NCI-H2227 (cell line): ENCODE measurements around the gene MTNR1B.

Experiments
- DNase-seq: peaks from one replicate; lab custom pipeline; 2025; ENCODE audit not compliant: unreplicated experiment; lab: John Stamatoyannopoulos, UW

The MTNR1B gene

DNA sequence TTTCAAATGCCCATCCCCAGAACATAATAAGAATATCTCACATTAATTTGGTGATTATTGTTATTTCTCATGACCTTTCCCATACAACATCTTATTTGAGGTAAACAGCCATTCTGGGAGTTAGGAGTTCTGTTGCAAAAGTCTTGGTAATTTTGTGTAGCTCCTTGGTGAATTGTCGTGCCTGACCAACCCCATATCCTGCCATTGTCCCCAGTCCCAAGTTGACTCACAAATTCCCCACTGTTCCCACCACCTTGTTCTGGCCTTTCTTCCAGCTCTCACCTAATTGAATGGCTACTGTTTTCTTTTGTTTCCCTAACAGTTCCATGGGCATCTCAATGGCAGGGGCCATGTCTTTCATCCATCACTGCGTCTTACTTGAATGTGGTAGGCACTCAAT, 8.0 kb downstream of the MTNR1B start:
- no peak for DNase-seq

GRCh38 chr11:92978271-92979111, 9.0 kb downstream of the MTNR1B start:
- DNase-seq: no peak

GRCh38 chr11:92979176-92979575, 9.7 kb downstream of the MTNR1B start:
- no peak for DNase-seq

DNA sequence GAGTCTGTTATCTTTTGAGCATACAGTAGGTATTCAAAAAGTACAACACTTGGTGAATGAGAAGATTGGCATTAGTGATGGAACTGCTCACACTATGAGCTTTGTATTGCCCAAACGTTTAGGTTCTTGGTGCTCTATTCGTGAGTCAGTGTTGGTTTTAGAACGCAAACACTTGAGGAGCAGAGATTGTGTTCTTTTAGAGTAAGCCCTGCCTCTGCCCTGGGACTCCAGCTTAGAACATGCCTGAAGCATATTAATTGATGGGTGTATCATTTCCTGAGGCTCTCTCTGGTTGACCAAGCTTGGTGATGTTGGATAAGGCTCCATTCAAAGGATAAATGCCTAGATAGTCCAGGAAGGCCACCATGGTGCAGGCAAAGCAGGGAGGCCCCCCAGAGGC, 10.9 kb downstream of the MTNR1B start:
- no peak for DNase-seq

DNA sequence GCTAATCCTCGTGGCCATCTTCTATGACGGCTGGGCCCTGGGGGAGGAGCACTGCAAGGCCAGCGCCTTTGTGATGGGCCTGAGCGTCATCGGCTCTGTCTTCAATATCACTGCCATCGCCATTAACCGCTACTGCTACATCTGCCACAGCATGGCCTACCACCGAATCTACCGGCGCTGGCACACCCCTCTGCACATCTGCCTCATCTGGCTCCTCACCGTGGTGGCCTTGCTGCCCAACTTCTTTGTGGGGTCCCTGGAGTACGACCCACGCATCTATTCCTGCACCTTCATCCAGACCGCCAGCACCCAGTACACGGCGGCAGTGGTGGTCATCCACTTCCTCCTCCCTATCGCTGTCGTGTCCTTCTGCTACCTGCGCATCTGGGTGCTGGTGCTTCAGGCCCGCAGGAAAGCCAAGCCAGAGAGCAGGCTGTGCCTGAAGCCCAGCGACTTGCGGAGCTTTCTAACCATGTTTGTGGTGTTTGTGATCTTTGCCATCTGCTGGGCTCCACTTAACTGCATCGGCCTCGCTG, 12.1 kb downstream of the MTNR1B start:
- DNase-seq: no peak

DNA sequence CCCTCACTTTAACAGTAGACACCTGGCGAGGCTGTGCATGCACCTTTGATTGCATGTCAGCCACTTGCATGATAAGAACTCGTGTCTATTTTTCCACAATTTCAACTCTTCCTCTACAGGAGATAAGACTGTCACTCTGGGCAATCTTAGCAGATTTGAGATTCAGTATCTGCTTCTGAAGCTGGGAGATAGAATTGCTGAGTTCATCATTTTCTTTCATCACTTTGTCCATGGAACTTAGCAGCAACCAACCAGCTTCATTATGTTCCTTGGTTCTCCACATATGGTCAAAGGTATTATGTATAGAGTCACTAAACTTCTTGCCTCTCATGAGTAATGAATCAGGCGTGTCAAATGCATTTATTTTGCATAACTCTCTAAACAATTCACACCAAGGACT, 17.1 kb downstream of the MTNR1B start:
- no peak for DNase-seq

DNA sequence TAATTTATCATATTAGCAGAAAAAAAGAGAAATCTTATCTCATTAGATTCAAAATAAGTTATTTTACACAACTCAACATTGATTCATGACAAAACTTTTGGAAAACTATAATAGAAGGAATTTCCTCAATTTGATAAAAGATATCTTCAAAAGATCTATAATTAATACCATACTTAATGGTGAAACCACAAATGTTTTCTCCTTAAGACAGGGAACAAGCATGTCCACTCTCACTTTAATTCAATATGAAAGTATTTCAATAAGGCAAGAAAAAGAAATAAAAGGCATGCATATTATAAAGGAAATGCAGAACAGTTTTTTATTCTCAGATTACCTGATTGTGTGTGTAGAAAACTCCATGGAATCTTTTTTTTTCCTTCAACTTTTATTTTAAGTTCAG, 23.6 kb downstream of the MTNR1B start:
- DNase-seq: no peak

DNA sequence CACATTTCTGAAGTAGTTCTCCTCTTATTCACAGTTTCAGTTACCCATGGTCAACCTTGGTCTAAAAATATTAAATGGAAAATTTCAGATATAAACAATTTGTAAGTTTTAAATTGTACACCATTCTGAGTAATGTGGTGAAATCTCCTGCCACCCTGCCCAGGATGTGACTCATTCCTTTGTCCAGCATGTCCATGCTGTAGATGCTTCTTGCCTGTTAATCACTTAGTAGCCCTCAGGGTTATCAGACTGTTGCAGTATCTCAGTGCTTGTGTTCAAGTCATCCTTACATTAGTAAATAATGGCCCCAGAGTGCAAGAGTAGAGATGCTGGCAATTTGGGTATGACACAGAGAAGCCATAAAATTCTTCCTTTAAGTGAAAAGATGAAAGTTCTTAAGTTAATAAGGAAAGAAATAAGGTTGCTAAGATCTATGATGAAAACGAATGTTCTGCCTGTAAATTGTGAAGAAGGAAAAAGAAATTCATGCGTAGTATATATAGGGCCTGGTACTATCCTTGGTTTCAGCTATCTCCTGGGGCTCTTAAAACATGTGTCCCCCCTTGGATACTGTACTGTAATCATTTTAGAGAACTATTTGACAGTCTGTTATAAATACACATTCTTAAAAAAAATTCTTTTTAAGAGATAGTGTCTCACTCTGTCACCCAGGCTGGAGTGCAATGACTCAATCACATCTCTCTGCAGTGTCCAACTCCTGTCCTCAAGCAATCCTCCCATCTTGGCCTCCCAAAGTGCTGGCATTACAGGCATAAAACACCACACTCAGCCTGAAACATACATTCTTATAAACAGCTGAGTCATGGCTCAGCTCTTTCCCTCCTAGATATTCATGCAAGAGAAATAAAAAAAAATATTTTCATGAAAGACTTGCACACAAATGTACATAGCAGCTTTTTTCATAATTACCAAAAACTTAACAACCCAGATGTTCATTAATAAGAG, 31.3 kb downstream of the MTNR1B start:
- DNase-seq: no peak

DNA sequence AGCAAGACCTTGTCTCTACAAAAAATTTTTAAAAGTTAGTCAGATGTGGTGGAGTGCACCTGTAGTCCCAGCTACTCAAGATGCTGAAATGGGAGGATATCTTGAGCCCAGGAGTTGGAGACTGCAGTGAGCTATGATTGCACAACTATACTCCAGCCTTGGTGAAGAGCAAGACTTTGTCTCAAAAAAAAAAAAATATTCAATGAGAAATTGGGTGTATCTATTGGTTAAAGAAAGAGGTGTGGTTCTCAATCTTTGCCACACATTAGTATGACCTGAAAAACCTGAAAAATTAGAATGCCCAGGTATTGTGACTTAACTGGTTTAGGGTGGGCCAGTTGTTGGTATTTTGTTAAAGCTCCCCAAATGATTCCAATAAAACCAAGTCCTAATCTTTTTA, 32.4 kb downstream of the MTNR1B start:
- no peak for DNase-seq

GRCh38 chr11:93002380-93002779, 32.9 kb downstream of the MTNR1B start:
- DNase-seq: no peak

DNA sequence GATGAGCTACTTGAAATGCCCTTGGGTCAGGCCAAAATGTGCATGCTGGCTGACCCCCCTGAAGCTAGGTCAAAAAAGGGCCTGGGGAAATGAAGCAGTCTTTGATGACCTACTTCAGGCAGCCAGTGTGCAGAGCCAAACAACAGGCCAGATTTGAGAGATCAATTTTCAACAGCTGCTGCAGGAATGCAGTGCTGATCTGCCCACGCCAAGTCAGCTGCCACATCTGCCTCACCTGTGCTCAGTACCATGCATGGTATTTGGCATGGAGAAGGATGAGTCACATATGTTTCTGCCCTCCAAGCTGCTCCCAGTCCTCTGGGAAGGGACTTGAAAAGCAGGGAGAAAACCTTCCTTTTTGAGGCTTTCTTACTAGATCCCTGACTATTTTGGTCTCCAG, 35.8 kb downstream of the MTNR1B start:
- no peak for DNase-seq

GRCh38 chr11:93013646-93014045, 44.2 kb downstream of the MTNR1B start:
- no peak for DNase-seq

- DNase-seq: no peak
Observed at GRCh38 chr11:93016595-93016994, 47.1 kb downstream of the MTNR1B start.

DNA sequence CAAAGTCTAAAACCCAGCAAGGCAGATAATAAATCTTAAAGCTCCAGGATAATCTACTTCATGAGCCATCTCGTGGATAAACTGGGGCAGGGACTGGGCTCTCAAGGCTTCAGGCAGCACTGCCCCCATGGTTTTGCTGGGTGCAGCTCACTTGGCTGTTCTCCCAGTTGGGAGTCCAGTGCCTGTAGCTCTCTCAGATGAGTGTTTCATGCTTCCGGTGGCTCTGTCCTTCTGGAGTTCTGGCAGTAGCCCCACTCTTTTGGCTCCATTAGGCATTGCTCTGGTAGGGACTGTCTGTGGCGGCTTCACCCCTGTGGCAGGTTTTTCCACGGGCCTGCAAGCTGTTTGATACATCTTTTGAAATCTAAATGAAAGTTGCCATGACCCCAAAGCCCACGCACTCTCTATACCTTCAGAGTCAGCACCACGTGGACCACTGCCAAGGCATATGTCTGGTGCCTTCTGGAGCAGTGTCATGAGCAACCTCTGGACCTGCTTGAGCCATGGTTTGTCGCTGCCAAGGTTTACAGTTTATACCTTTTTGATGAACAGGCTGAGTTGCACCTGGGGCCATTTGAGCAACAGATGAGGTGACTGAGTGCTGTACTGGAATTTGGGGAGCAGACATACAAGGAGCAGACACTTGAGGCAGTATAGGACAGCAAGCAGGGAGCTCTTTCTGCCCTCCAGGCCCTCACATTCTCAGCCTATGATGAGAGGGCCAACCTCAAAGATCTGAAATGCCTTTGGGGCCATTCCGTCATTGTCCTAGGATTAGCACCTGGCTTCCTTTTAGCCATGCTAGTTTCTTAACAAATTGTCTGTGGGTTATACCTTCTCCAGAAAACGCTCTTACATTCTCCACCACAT, 48.6 kb downstream of the MTNR1B start:
- no peak for DNase-seq

DNA sequence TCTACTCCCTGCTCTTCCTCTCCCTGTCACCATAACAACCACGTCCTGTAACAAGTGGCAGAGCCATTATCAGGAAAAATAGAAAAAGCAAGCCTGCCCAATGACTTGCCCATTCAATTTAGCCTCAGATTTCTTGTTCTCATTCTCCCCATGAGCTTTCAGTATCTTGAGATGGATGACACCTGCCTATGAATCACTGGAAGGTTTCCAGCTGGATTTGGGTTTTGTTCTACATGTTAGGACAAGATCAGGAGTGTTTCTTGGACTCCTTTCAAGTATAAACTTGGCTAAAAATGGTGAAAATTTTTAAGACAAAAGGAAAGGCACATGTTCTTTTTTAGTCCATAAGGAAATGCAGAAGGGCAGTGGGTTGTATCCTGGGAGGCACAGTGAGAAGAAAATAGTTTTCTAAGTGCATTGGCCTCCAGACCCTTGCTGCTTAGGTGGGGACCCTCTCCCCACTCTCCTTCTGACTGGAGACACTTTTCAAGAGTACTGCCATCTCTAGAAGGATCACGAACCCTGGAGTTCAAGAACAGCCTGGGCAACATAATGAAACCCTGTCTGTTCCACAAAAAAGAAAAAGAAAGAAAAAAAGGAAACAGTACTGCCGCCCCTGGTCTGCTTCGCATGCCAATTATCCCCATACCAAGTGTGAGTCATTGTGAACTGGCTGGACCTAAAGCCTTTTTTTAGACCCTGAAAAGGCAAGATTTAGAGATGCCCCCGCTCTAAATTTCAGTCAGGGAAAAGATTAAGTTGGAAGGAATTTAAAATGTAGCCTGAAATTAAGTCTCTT, 51.0 kb downstream of the MTNR1B start:
- no peak for DNase-seq

DNA sequence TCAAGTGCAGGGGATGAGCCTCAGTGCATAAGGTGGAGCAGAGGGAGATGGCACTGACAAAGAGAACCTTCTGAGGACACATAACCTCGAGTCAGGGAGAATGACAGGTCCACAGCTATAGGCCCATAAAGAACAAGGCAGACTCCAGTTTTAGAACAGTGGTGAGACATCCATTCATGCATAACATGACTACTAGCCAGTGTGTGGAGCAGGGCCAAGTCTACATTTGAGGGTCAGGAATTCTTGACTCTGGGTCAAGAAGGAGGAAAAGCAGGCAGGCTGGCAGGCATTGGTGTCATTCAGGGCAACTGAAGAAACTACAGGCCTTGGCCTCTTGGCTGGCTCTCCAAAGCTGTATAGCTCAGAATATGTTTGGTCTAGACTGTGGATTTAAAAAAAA, 54.9 kb downstream of the MTNR1B start:
- DNase-seq: no peak

GRCh38 chr11:93025558-93026255, 56.3 kb downstream of the MTNR1B start:
- DNase-seq: no peak

GRCh38 chr11:93028960-93029522, 59.6 kb downstream of the MTNR1B start:
- DNase-seq: no peak

GRCh38 chr11:93031386-93031785, 61.9 kb downstream of the MTNR1B start:
- DNase-seq: no peak
